Neural progenitor cell (in vitro differentiated cells): ENCODE results near the gene SLC7A10.

Experiments used
- EZH2 ChIP-seq: fragments of 200-600 bp; sonication (generic); IDR thresholded peaks from 2 replicates; pipeline ENCODE4 v1.6.1; 2017; ENCODE audit warnings: antibody characterized with exemption, mild to moderate bottlenecking, moderate library complexity
- EZH2phosphoT487 ChIP-seq: fragments of 200-600 bp; sonication (generic); IDR thresholded peaks from 2 replicates; pipeline ENCODE4 v1.6.1; 2017; ENCODE audit warnings: antibody characterized with exemption
- TF ChIP-seq, protein P1 (sequence below): fragments of 200-600 bp; sonication (generic); IDR thresholded peaks from 2 replicates; pipeline ENCODE4 v1.5.1; 2017; ENCODE audit warnings: antibody characterized with exemption, mild to moderate bottlenecking

DNA sequence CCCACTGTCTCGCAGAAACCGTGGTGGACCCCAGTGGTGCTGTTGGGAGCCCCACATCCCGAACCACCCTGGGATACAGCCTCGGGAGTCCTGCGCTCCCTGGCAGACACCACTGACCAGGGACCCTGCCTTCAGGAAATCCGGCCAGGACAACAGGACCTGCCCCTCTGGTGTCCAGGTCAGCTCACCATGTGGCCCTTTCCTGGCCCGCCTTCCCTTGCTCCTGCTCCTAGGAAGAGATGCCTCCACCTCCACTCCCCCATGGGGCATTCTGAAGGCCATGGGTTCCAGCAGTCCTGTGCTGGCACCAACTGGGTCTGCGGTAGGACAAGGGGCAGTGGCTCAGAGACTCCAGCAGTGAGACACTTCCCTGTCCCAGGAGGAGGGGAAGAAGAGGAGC, 22.5 kb upstream of the SLC7A10 start:
- TF ChIP-seq EZH2phosphoT487 (no peak), EZH2 (no peak)
- TF ChIP-seq, protein P1, sequence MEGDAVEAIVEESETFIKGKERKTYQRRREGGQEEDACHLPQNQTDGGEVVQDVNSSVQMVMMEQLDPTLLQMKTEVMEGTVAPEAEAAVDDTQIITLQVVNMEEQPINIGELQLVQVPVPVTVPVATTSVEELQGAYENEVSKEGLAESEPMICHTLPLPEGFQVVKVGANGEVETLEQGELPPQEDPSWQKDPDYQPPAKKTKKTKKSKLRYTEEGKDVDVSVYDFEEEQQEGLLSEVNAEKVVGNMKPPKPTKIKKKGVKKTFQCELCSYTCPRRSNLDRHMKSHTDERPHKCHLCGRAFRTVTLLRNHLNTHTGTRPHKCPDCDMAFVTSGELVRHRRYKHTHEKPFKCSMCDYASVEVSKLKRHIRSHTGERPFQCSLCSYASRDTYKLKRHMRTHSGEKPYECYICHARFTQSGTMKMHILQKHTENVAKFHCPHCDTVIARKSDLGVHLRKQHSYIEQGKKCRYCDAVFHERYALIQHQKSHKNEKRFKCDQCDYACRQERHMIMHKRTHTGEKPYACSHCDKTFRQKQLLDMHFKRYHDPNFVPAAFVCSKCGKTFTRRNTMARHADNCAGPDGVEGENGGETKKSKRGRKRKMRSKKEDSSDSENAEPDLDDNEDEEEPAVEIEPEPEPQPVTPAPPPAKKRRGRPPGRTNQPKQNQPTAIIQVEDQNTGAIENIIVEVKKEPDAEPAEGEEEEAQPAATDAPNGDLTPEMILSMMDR = no peak
